GM12864 (cell line): ENCODE data around the gene PKNOX1.
"Not testable (repeated sequence)": the region's sequence is repeated elsewhere in the genome, so short reads cannot be mapped to it uniquely, and the experiment has no call there.

Source experiments
- DNase-seq: peaks from one replicate; pipeline ENCODE4 v3.0.0-alpha.2; 2011; ENCODE audit warnings: low read depth
- H3K4me3 ChIP-seq: 2 replicates; pipeline ENCODE4 v1.5.1; 2011; ENCODE audit warnings: mild to moderate bottlenecking, low read depth, low read length, control low read depth

PKNOX1 gene

DNA sequence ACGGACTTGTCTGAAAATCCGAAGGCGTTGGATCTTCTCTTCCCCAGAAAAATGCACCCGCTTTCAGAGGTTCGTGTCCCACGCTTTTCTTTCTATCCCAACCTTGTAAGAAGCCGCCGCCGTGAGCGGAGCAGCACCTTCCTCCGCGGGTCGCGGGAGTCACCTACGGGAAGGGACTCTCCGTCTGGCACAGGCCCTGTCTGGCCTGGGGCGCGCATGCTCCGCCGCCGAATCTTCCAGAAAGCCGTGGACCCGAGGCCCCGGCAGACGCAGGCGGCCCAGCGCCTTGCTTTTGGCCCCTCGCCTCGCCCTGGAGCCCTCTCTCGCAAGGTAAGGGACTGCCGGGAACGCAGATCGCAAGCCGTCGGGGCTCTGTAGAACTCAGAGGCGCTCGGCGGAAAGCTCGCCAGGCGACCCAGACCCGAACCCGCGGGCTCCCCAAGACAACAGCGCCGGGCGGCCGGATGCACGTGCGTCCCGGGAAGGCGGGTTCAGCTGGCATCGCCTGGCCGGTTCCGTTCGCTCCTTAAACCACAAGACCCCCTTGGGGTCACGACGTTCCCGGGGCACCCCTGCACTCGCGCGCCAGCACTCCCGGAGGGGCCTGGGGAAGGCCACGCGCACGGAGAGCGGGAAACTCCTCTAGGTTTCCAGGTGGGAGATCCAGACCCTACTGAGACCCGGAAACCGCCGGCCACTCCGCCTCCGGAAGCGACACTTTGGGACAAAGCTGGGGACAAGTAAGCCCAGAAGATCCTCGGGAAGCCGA lies 100.2 kb downstream of the PKNOX1 start:
- not testable (repeated sequence) for DNase-seq, H3K4me3 ChIP-seq

DNA sequence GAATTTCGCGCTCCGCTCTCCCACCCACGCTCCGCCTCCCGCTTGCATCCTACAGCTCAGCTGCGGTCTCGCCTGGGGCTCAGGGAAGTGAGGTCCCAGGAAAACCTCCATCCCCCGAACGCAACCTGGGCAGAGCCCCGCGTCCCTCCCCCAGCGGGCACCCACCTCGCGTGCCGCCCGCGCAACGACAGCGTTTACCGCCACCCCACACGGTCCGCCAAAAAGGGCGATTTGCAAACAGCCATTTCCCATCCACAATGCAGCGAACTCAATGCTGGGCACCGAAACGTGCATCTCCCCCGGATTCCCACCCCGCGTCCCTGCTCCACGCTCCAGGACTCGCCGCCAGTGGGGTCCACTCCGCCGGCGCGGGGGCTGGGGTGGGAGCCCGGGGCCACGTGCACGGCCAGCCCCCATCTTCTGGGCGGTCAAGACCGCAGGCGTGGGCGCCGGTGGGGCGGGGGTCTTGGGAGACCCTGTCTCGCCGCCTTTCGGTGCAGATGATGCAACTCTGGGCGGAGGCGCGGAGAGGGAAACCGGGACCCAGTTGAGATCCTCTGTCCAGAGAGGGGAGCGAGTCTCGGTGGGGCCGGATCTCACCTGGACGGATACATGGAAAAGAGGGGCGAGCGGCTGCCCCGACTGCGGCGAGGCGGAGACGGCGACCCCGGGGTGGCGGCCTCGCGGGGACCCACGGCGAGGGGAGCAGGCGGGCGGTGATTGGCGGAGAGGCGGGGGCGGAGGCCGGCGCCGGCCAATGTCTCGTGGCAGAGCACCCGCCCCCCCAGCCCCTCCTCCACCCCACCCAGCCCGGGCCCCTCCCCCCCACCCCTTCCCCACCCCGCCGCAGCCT lies 101.0 kb downstream of the PKNOX1 start, which contains the start of gene CBS:
TSS of gene CBS (minus strand) at position 666 of the 853 bp plus-strand sequence. CDS start 3,642 bp downstream, outside the sequence.
- H3K4me3 ChIP-seq, DNase-seq: not testable (repeated sequence)

GRCh38 chr21:43076023-43076637 lies 101.8 kb downstream of the PKNOX1 start:
- DNase-seq, H3K4me3 ChIP-seq: not testable (repeated sequence)

GRCh38 chr21:43076643-43077042 lies 102.3 kb downstream of the PKNOX1 start:
- not testable (repeated sequence) for H3K4me3 ChIP-seq, DNase-seq

DNA sequence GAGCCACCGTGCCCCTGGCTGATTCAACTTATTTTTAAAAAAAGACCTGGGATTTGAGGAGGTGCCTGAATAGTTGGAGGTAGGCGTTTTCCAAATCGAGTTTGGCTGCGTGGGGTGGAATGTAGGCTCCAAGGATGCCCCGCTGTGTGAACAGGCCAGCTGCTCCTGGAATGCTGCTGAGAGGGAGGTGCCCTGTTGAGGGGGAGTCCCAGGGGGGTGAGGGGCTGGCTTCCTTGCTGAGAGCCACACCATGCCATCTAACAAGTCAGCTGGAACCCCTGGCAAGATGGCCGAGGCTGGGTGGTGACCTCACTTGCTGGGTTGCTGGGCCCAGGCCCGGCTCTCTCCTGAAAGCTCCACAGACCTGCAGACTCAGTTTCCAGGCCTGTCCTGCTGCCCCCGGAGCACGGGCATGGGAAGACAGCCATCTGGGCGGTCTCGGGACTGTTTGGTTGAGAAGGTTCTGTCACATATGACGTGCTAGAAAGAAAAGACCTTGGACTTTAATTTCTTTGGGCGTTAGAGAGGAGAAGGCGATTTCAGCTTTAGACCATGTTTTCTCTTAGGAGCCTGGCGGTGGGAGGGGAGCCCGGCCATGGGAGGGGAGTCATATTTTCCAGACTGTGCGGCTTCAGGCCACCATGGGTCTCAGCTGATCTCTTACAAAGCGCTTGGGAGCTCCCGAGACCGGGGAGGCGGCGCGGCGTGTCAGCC lies 108.4 kb downstream of the PKNOX1 start:
- H3K4me3 ChIP-seq, result not testable (repeated sequence)

More for the DNA sequence above, 108.4 kb downstream of the PKNOX1 start:
- DNase-seq, result not testable (repeated sequence)
